Tibial nerve (tissue), 4 donors: Measurements from ENCODE around the gene USP37. TPM values are rescaled to one million over a fixed set of nuclear protein-coding genes. Genes with fewer than 3 reads are reported as not detected.

Experiments
- DNase-seq, 2 donors: peaks; one replicate each; pipeline ENCODE4 v3.0.0-alpha.2; 2019; ENCODE audit warnings: low spot score in 2 of 2
- H3K27ac ChIP-seq, 4 donors: fragments of 200-600 bp; sonication (generic) in 3 of 4; one replicate each; pipeline ENCODE4 v1.5.1; 2017 to 2019; ENCODE audit warnings: mild to moderate bottlenecking in 1 of 4
- H3K27me3 ChIP-seq, 2 donors: fragments of 200-600 bp; sonication (generic) in 1 of 2; one replicate each; pipeline versions ENCODE4 v1.5.1 to v1.6.0; 2017 to 2019
- H3K36me3 ChIP-seq, 3 donors: fragments of 200-600 bp; sonication (generic); one replicate each; pipeline ENCODE4 v1.5.1; 2018 to 2019
- H3K4me1 ChIP-seq, 4 donors: fragments of 200-600 bp; sonication (generic) in 3 of 4; one replicate each; pipeline ENCODE4 v1.5.1; 2017 to 2019
- H3K4me3 ChIP-seq, 4 donors: fragments of 200-600 bp; sonication (generic) in 3 of 4; one replicate each; pipeline ENCODE4 v1.5.1; 2017 to 2019; ENCODE audit warnings: mild to moderate bottlenecking in 1 of 4, moderate library complexity in 1 of 4
- H3K9me3 ChIP-seq, 4 donors: fragments of 200-600 bp; sonication (generic) in 3 of 4; one replicate each; pipeline ENCODE4 v1.5.1; 2017 to 2019
- EP300 ChIP-seq, 2 donors: sonication (generic); formaldehyde crosslinking; IDR thresholded peaks; one replicate each; pipeline ENCODE4 v1.6.1; 2017; ENCODE audit warnings: antibody characterized with exemption in 2 of 2, mild to moderate bottlenecking in 1 of 2
- POLR2A ChIP-seq, 2 donors: fragments of 450-650 bp; IDR thresholded peaks; one replicate each; pipeline ENCODE4 v1.6.1; 2017; ENCODE audit warnings: antibody characterized with exemption in 2 of 2, mild to moderate bottlenecking in 2 of 2, moderate library complexity in 2 of 2
- WGBS, 2 donors: methylation state at CpG; one replicate each; pipeline ENCODE4 v1.1.5; 2018; 5-methylcytosine and 5-hydroxymethylcytosine counted together
- total RNA-seq, 4 donors: library from RNA; depleted of rRNA; stranded (reverse); fragments of >200 nt; gene quantifications; one replicate each; pipeline ENCODE4 v1.1.0, GENCODE V29; 2016
- TF ChIP-seq, protein P1 (sequence below), 5 experiments: fragments of 200-600 bp in 3 of 5; fragments of 450-650 bp in 2 of 5; sonication (generic) in 3 of 5; IDR thresholded peaks; one replicate each; pipeline ENCODE4 v1.5.1; 2016 to 2019; ENCODE audit warnings: antibody characterized with exemption in 5 of 5, mild to moderate bottlenecking in 3 of 5, moderate library complexity in 2 of 5

USP37 gene
- total RNA-seq, 4 donors from 2014 or later = 14.0 to 40.8 (median 19.9) TPM

DNA sequence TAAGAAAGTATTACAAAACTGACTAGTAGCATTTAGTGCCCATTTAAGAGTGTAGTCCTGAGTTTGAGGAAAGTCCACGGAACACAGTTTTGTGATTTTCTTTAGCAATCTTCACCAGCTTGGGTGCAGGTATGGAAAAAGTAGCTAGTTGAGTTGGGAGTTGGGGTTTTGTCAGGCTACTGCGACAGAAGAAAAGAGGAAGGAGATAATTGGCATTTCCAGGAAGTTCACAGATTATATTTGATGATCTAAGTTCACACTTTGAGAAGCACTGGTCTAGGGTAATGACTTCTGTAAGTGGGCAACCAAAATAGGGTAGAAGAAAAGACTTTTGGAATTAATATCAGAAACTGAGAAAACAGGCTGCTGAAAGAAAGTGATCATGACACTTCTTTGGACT, 97.1 kb downstream of the USP37 start:
- Histone ChIP-seq H3K36me3 (peaks cover 0 to 36% (median 0%) of the 10 kb centered on the region in 3 donors), H3K4me3 (no peak overlapping the region), H3K27me3 (no peaks in the 10 kb centered on the region), H3K4me1 (peaks cover 0 to 9% (median 0%) of the 10 kb centered on the region in 4 donors), H3K27ac (no peak overlapping the region), H3K9me3 (no peaks in the 10 kb centered on the region)
- DNase-seq = no peak
- TF ChIP-seq EP300 (IDR thresholded peaks at IDR 0.05) = no peak
- no peak for TF ChIP-seq POLR2A (IDR thresholded peaks at IDR 0.05)
- TF ChIP-seq, protein P1, sequence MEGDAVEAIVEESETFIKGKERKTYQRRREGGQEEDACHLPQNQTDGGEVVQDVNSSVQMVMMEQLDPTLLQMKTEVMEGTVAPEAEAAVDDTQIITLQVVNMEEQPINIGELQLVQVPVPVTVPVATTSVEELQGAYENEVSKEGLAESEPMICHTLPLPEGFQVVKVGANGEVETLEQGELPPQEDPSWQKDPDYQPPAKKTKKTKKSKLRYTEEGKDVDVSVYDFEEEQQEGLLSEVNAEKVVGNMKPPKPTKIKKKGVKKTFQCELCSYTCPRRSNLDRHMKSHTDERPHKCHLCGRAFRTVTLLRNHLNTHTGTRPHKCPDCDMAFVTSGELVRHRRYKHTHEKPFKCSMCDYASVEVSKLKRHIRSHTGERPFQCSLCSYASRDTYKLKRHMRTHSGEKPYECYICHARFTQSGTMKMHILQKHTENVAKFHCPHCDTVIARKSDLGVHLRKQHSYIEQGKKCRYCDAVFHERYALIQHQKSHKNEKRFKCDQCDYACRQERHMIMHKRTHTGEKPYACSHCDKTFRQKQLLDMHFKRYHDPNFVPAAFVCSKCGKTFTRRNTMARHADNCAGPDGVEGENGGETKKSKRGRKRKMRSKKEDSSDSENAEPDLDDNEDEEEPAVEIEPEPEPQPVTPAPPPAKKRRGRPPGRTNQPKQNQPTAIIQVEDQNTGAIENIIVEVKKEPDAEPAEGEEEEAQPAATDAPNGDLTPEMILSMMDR (IDR thresholded peaks at IDR 0.05) = no peak
- WGBS, 2 donors = 85 to 86% methylated on average over 2 of the region's 2 CpGs

DNA sequence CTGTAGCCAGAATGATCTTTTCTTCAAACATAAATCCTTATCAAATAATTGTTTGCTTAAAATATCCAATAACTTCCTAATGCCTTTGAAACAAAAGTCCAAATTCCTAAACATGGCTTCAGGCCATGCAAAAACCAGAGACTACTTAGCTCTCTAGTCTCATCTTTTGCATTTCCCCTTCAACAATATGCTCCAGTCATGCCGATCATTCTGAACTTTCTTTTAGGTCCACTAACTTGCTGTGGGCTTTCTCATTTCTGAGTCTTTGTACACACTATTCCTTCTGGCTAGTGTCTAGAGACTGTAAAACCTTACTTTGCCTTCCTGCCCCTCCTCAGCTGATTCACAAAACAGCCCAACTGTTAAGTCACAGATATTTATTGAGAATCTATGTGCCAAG, 97.7 kb downstream of the USP37 start:
- no peaks in the 10 kb centered on the region for H3K9me3 ChIP-seq
- DNase-seq = no peak
- H3K4me1 ChIP-seq = peaks cover 0 to 11% (median 0%) of the 10 kb centered on the region in 4 donors
- TF ChIP-seq POLR2A (IDR thresholded peaks at IDR 0.05) (no peak), EP300 (IDR thresholded peaks at IDR 0.05) (no peak)
- 0 to 3% methylated on average over 1 of the region's 1 CpG for WGBS, 2 donors
- no peak overlapping the region for H3K27ac ChIP-seq
- peaks cover 0 to 33% (median 0%) of the 10 kb centered on the region in 3 donors for H3K36me3 ChIP-seq
- H3K27me3 ChIP-seq = no peaks in the 10 kb centered on the region
- no peak overlapping the region for H3K4me3 ChIP-seq

DNA sequence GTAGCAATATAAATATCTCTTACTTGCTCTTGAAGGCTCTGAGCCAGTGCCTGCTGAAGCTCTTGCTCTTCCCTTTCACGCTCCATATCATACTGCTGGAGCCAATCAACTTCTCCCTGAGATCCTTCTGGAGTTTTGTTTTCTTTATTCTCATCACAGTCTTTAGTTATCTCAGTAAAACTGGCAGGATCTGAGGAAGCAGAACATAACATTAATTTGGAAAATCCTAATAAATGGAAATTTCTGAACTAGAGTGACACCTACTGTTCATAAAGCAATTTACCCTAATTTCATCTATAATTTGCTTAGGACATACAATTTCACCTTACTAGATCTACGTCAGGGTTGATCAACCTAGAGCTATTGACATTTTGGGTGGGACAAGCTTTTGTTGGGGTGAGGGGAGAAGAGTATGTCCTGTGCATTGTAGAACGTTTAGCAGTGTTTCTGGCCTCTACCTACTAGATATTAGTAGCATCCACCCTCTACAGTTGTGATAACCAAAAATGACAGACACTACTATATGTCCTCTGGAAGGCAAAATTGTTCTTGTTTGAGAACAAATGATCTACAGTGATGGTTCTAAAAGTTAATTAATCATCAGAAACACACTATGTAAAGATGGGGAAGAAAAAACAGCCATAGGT, 102.0 kb downstream of the USP37 start:
- Histone ChIP-seq H3K27ac (peak overlapping the region in 1 of 4 donors; percentile 30), H3K9me3 (no peaks in the 10 kb centered on the region), H3K4me1 (peaks cover 0 to 8% (median 0%) of the 10 kb centered on the region in 4 donors), H3K36me3 (peaks cover 0 to 50% (median 0%) of the 10 kb centered on the region in 3 donors), H3K27me3 (no peaks in the 10 kb centered on the region), H3K4me3 (no peak overlapping the region)
- WGBS, 2 donors = 24 to 33% methylated on average over 3 of the region's 3 CpGs
- TF ChIP-seq, protein P1 (IDR thresholded peaks at IDR 0.05) = peak; percentile 30 to 64 (median 47)
- TF ChIP-seq EP300 (IDR thresholded peaks at IDR 0.05) (no peak), POLR2A (IDR thresholded peaks at IDR 0.05) (no peak)
- DNase-seq = no peak

DNA sequence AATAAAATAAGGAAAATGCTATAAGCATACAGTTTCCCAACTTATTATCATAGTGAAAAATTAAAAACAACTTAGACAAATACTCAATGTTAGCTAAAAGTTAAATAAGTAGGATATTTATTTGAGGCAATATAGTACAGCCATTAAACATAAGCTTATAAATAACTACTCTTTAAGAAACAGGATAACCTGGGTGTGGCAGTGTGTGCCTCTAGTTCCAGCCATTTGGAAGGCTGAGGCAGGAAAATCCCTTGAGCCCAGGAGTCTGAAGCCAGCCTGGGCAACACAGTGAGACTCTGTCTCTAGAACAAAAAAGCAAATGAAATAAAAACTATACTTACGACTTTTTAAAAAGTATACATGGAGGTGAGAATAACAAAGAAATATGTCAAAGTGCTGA, 109.6 kb downstream of the USP37 start:
- H3K36me3 ChIP-seq = peaks cover 0 to 83% (median 9%) of the 10 kb centered on the region in 3 donors

DNA sequence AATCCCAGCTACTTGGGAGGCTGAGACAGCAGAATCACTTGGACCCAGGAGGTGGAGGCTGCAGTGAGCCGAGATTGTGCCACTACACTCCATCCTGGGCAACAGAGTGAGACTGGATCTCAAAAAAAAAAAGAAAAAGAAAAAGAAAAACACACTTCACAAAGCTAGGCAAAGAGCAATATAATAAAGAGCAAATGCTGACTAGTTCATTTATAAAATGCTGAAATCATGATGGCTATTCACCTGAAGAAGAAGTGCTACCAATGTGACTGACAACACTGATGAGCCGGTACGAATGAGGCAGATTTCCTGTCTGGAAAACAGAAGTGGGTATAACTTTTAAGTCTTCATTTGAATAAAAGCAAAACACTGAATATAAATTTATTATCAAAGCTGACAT, 111.3 kb downstream of the USP37 start:
- no peaks in the 10 kb centered on the region for H3K27me3 ChIP-seq
- peaks cover 0 to 82% (median 9%) of the 10 kb centered on the region in 3 donors for H3K36me3 ChIP-seq
- 92 to 96% methylated on average over 3 of the region's 3 CpGs for WGBS, 2 donors

More for the DNA sequence above, 109.6 kb downstream of the USP37 start:
- no peak for TF ChIP-seq POLR2A (IDR thresholded peaks at IDR 0.05)
- TF ChIP-seq, protein P1 (IDR thresholded peaks at IDR 0.05) = no peak
- TF ChIP-seq EP300 (IDR thresholded peaks at IDR 0.05) = no peak
- H3K27me3 ChIP-seq = no peaks in the 10 kb centered on the region
- H3K4me3 ChIP-seq = no peak overlapping the region
- 72 to 84% methylated on average over 1 of the region's 1 CpG for WGBS, 2 donors
- no peak for DNase-seq
- no peaks in the 10 kb centered on the region for H3K9me3 ChIP-seq
- no peaks in the 10 kb centered on the region for H3K4me1 ChIP-seq
- no peak overlapping the region for H3K27ac ChIP-seq

More for the DNA sequence above, 111.3 kb downstream of the USP37 start:
- Histone ChIP-seq H3K27ac (no peak overlapping the region), H3K9me3 (no peaks in the 10 kb centered on the region), H3K4me1 (no peaks in the 10 kb centered on the region), H3K4me3 (no peak overlapping the region)
- TF ChIP-seq, protein P1 (IDR thresholded peaks at IDR 0.05) = no peak
- TF ChIP-seq EP300 (IDR thresholded peaks at IDR 0.05) = no peak
- TF ChIP-seq POLR2A (IDR thresholded peaks at IDR 0.05) = no peak
- no peak for DNase-seq
